GM12864 (cell line): Measurements from ENCODE around the gene MUC13.

Source experiments
- DNase-seq: peaks from one replicate; pipeline ENCODE4 v3.0.0-alpha.2; 2011; ENCODE audit warnings: low read depth
- H3K4me3 ChIP-seq: 2 replicates; pipeline ENCODE4 v1.5.1; 2011; ENCODE audit warnings: mild to moderate bottlenecking, low read depth, low read length, control low read depth
- CTCF ChIP-seq: IDR thresholded peaks from 2 replicates; pipeline ENCODE4 v1.5.1; 2011; ENCODE audit warnings: low read depth, mild to moderate bottlenecking, moderate library complexity, low read length, control low read depth, inconsistent platforms; ENCODE audit errors: missing control alignments

Gene MUC13

GRCh38 chr3:124878561-124879336 is 55.8 kb downstream of the MUC13 start:
- no peak overlapping the region for H3K4me3 ChIP-seq
- DNase-seq = no peak
- no peak for TF ChIP-seq CTCF

GRCh38 chr3:124877674-124878073 is 56.9 kb downstream of the MUC13 start:
- no peak for DNase-seq
- TF ChIP-seq CTCF = no peak

DNA sequence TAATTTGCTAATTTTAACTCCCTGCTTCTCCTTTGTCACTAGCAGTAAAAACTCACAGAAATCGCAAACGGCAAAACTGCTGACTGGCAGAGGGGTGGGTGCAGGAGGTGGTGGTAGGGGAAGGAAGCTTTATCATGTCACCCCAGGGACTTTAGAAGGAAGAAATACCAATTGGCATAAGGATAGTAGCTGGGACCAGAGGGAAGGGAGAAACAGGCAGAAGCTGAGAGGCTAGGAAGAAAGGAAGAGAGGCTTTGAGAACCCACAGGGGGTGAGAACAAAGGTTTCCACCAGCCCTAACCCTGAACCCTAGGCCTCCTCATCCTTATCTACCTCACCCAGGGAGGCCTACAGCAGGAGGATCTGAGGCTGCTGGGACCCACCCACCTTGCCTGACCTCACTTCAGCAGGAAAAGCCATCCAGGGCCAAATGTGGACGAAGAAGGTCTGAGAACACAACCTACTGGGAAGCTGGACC is 58.1 kb downstream of the MUC13 start:
- no peak overlapping the region for H3K4me3 ChIP-seq
- DNase-seq = no peak
- TF ChIP-seq CTCF = no peak

More at GRCh38 chr3:124877674-124878073, 56.9 kb downstream of the MUC13 start:
- H3K4me3 ChIP-seq = no peak overlapping the region

- no peak overlapping the region for H3K4me3 ChIP-seq
- DNase-seq = no peak
- no peak for TF ChIP-seq CTCF
Observed at GRCh38 chr3:124873226-124873625, 61.3 kb downstream of the MUC13 start.

DNA sequence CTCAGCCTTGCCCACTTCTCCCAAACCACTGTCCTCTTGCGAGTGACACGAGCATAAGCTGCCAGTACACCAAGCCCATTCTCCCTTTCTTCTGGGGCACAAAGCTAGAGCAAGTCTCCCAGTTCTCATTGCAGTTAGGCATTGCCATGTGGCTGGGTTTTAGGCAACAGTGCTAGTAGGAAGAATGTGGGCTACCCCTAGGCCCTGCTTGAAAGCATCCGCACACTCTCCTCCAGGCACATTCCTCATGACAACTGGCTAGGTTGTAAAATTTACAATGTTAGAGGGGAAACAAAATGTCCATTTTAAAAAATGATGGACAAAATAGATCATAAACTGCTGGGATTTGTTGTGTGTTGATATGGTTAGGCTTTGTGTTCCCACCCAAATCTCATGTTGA is 67.0 kb downstream of the MUC13 start:
- DNase-seq = no peak
- H3K4me3 ChIP-seq = no peak overlapping the region
- TF ChIP-seq CTCF = no peak

- no peak for DNase-seq
- no peak overlapping the region for H3K4me3 ChIP-seq
- TF ChIP-seq CTCF = peak; percentile 1
Observed at GRCh38 chr3:124862006-124862405, 72.5 kb downstream of the MUC13 start.

- no peak for DNase-seq
- TF ChIP-seq CTCF = no peak
- H3K4me3 ChIP-seq = no peak overlapping the region
Observed at GRCh38 chr3:124861041-124861440, 73.5 kb downstream of the MUC13 start.
